LNCAP (cell line): ENCODE measurements around the gene WNT11.

Experiments used
- TF ChIP-seq, protein P1 (sequence below): fragments of 450-650 bp; IDR thresholded peaks from 2 replicates; pipeline ENCODE4 v1.5.1; 2017; ENCODE audit warnings: mild to moderate bottlenecking

WNT11 gene

DNA sequence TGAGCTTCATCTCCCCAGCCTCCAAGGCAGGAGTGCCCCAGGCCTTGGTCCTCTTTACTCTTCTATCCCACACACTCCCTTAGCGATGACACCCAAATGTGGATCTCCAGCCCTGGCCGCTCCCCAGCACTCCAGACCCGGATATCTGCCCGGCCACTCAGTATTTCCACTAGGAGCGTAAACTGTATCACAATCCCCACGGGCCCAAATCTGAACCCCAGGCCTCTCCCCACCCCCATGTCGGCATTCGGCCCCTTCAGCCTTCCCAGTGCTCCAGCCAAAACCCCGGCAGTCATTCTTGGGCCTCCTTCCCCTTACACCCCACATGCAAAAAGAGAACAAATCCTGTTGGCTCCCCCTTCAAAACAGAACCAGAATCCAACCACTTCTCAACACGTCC lies 20.8 kb downstream of the WNT11 start:
- TF ChIP-seq, protein P1, sequence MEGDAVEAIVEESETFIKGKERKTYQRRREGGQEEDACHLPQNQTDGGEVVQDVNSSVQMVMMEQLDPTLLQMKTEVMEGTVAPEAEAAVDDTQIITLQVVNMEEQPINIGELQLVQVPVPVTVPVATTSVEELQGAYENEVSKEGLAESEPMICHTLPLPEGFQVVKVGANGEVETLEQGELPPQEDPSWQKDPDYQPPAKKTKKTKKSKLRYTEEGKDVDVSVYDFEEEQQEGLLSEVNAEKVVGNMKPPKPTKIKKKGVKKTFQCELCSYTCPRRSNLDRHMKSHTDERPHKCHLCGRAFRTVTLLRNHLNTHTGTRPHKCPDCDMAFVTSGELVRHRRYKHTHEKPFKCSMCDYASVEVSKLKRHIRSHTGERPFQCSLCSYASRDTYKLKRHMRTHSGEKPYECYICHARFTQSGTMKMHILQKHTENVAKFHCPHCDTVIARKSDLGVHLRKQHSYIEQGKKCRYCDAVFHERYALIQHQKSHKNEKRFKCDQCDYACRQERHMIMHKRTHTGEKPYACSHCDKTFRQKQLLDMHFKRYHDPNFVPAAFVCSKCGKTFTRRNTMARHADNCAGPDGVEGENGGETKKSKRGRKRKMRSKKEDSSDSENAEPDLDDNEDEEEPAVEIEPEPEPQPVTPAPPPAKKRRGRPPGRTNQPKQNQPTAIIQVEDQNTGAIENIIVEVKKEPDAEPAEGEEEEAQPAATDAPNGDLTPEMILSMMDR: no peak

DNA sequence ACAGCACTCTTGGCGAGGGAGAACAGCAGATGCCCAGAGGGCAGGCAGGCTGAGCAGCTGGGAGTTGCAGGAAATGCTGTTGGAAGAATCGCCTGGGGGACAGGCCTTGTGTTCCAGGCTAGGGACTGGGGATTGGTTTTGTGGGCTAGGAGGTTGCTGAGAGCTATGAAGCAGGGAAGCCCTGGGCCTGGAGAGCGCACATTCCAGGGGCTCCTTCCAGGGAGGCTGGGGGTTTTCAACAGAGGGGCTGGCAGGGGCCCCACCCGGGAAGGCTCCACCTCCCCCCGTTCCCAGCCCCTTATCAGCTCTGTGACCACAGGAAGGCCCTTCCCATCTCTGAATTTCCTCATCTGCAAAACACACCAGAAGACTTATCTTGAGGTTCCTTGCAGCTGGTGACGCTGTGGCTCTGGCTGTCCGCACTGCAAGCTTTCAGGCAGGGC lies 21.7 kb downstream of the WNT11 start:
- TF ChIP-seq, protein P1: no peak

DNA sequence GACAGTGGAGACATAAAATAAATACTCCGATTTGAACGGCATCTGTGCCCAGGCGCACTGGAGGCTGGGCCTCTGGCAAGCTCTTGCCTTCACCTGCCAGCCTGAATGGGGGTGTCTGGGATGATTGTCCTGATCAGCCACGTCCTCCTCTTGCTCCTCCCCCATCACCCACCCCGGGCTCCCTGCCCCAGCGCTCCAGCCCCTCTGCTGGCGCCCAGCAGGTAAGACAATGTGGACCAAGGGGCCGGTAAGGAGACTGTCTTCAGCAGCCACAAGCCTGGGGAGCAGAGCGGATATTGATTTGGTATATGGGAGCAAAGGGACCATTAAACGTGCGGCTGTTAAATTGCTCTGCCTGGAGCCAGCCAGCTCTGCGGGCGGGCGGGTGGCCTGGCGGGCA lies 24.9 kb downstream of the WNT11 start:
- TF ChIP-seq, protein P1: no peak

- TF ChIP-seq, protein P1: no peak
These were observed 27.2 kb downstream of the WNT11 start for GRCh38 chr11:76179147-76179546.

- TF ChIP-seq, protein P1: no peak
These were observed 29.0 kb downstream of the WNT11 start for GRCh38 chr11:76177250-76177686.

DNA sequence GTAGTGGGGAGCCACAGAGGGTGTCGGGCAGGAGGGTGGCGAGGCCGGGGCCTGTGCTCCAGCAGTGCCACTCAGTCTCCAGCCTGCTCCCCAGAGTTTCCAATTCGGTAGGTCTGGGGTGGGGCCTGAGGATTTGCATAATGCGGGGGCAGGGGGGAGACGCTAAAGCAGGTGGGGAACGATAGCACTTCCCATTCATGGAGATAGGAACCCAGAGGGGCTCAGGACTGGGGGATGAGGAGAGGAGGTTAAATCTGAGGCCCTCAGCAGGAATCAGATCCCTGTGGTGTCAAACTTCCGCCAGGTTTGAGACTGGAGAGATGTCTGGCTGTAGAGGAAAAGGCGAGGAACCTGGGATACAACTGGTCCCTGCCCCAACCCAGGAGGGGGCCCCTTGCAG lies 29.8 kb downstream of the WNT11 start:
- TF ChIP-seq, protein P1: no peak

DNA sequence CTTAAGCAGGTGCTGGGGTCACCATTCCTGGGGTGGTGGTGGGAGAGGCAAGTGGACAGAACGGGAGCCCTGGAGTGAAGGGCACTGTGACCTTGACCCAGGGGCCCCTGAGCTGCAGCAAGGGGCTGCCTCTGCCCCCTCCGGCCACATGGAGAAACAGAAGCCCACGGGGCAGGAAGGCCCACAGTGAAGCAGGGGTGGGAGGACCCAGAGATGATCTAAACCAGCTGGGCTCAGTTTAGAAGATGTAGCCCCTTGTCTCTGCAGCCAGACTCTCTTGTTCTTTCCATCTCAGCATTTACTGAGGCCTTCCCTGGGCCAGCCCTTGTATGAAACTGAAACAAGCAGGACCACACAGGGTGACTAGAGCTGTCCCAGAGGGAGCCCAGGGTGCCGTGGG lies 30.5 kb downstream of the WNT11 start:
- TF ChIP-seq, protein P1: no peak

GRCh38 chr11:76174330-76174729 lies 32.0 kb downstream of the WNT11 start:
- TF ChIP-seq, protein P1: no peak
